Measurements from ENCODE around the gene B4GALT6.

- no peak for TF ChIP-seq CTCF (optimal IDR thresholded peaks at IDR 0.05 in 1 of 3, IDR thresholded peaks at IDR 0.05 in 1 of 3, conservative IDR thresholded peaks at IDR 0.05 in 1 of 3; ENCODE audit: extremely low read depth in 1 of 3, insufficient read depth in 2 of 3, low read length in 3 of 3)
- no peak for TF ChIP-seq EZH2 (IDR thresholded peaks at IDR 0.05; ENCODE audit: low read length)
Observed at GRCh38 chr18:31675404-31675803, 9.0 kb downstream of the B4GALT6 start.

Data from keratinocyte (primary cell).